Cortex of kidney (tissue), 1 donor: Measurements from ENCODE around the gene MACO1.

Experiments used
- DNase-seq: peaks from one replicate; lab custom pipeline; 2025; lab: John Stamatoyannopoulos, UW

MACO1 gene

GRCh38 chr1:25524568-25525360, 94.1 kb downstream of the MACO1 start:
- DNase-seq = no peak

- DNase-seq = no peak
Measured at GRCh38 chr1:25525361-25525688, 94.6 kb downstream of the MACO1 start.

- no peak for DNase-seq
Measured at GRCh38 chr1:25526753-25527152, 96.1 kb downstream of the MACO1 start.

- no peak for DNase-seq
Measured at GRCh38 chr1:25527226-25527846, 96.6 kb downstream of the MACO1 start.

- DNase-seq = no peak
Measured at GRCh38 chr1:25527946-25528595, 97.4 kb downstream of the MACO1 start.

- DNase-seq = no peak
Measured at GRCh38 chr1:25528881-25529517, 98.3 kb downstream of the MACO1 start.

- no peak for DNase-seq
Measured at GRCh38 chr1:25529518-25530185, 99.0 kb downstream of the MACO1 start.

GRCh38 chr1:25530186-25531081, 99.7 kb downstream of the MACO1 start:
- no peak for DNase-seq

GRCh38 chr1:25531082-25531461, 100.4 kb downstream of the MACO1 start:
- DNase-seq = no peak

- no peak for DNase-seq
Measured at GRCh38 chr1:25532970-25533369, 102.3 kb downstream of the MACO1 start.

GRCh38 chr1:25533775-25534409, 103.2 kb downstream of the MACO1 start:
- no peak for DNase-seq

GRCh38 chr1:25534410-25534788, 103.7 kb downstream of the MACO1 start:
- no peak for DNase-seq

GRCh38 chr1:25536124-25536523, 105.4 kb downstream of the MACO1 start:
- no peak for DNase-seq

GRCh38 chr1:25537153-25537831, 106.6 kb downstream of the MACO1 start:
- DNase-seq = no peak

GRCh38 chr1:25538191-25538767, 107.6 kb downstream of the MACO1 start:
- no peak for DNase-seq

GRCh38 chr1:25540750-25541342, 110.1 kb downstream of the MACO1 start:
- DNase-seq = no peak

- DNase-seq = no peak
Measured at GRCh38 chr1:25541425-25541824, 110.7 kb downstream of the MACO1 start.

- DNase-seq = no peak
Measured at GRCh38 chr1:25541889-25542658, 111.4 kb downstream of the MACO1 start.

- no peak for DNase-seq
Measured at GRCh38 chr1:25543005-25543424, 112.3 kb downstream of the MACO1 start.
